Subcutaneous abdominal adipose tissue (tissue), 5 donors: ENCODE data around the gene HSPE1.

ENCODE experiments used
- H3K27ac ChIP-seq: one replicate; pipeline ENCODE4 v1.7.0; 2013; ENCODE audit warnings: low read depth, mild to moderate bottlenecking, inconsistent platforms, low read length, moderate library complexity
- H3K27me3 ChIP-seq, 5 donors: one replicate each; pipeline ENCODE4 v1.7.0; 2013; ENCODE audit warnings: low read length in 5 of 5, inconsistent platforms in 1 of 5; ENCODE audit not compliant: control insufficient read depth in 5 of 5, insufficient read depth in 4 of 5
- H3K36me3 ChIP-seq, 5 donors: one replicate each; pipeline ENCODE4 v1.7.0; 2013; ENCODE audit warnings: low read length in 5 of 5; ENCODE audit not compliant: control insufficient read depth in 5 of 5, insufficient read depth in 5 of 5
- H3K4me1 ChIP-seq, 5 donors: one replicate each; pipeline ENCODE4 v1.7.0; 2013; ENCODE audit warnings: low read length in 5 of 5, mild to moderate bottlenecking in 3 of 5, moderate library complexity in 1 of 5; ENCODE audit not compliant: control insufficient read depth in 5 of 5, insufficient read depth in 5 of 5
- H3K4me3 ChIP-seq, 5 donors: one replicate each; pipeline ENCODE4 v1.7.0; 2013; ENCODE audit warnings: low read length in 5 of 5, low read depth in 1 of 5
- H3K9ac ChIP-seq, 5 donors: one replicate each; pipeline ENCODE4 v1.7.0; 2013; ENCODE audit warnings: low read length in 5 of 5, mild to moderate bottlenecking in 4 of 5, moderate library complexity in 3 of 5
- H3K9me3 ChIP-seq, 5 donors: one replicate each; pipeline ENCODE4 v1.7.0; 2013; ENCODE audit warnings: low read length in 5 of 5; ENCODE audit not compliant: control insufficient read depth in 5 of 5
- donor health status: healthy.
- donor health status: healthy.
- donor health status: healthy.
- donor health status: healthy.
- donor health status: healthy.

The HSPE1 gene

DNA sequence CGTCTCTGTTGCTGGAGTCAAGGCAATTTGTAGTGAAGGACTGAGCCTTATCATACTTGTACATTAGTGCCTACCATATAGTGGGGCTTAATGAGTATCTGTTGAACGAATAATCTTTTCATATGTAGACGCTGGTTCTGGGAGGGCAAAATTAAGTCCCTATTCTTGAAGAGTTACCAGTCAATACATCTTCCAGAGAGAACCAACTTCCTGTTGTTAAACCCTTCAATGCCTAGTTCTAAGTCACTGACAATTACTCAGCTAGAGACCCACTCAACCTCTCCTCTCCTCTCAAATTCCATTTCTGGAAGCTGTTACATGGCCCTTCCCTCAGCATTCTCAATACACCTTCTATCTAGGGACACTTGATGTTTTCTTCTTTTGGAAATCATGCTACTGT is 14.6 kb downstream of the HSPE1 start:
- Histone ChIP-seq H3K9me3 (no peaks in the 10 kb centered on the region), H3K4me3 (peak overlapping the region in 4 of 5 donors; percentile 82 to 95 (median 86)), H3K4me1 (peaks cover 0 to 27% (median 20%) of the 10 kb centered on the region in 5 donors), H3K9ac (peak overlapping the region in 4 of 5 donors; percentile 86 to 100 (median 98)), H3K36me3 (no peaks in the 10 kb centered on the region), H3K27me3 (no peaks in the 10 kb centered on the region), H3K27ac (peak overlapping the region; percentile 84)

DNA sequence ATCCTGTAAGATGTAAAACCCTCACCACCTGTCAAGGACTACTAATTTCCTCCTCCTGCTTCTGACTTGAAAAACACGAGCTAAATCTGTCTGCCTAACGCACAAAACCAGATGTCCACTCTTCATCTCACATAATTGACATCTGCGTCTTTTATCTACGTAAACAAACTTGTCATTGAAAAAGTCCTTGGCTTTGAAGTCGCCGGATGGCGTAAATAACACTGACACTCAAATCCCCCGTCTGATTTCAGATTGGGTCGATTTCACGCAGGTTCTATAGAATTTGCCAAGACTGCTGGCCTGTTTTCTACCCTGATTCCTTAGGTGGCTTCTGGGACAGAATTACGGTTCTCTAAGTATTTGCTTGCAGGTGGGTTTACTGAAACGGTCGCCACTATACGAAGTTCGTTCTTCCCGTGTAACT is 15.1 kb downstream of the HSPE1 start:
- Histone ChIP-seq H3K9me3 (no peaks in the 10 kb centered on the region), H3K36me3 (no peaks in the 10 kb centered on the region), H3K4me1 (peaks cover 0 to 27% (median 20%) of the 10 kb centered on the region in 5 donors), H3K9ac (peak overlapping the region; percentile 70 to 100 (median 97)), H3K27me3 (no peaks in the 10 kb centered on the region), H3K4me3 (peak overlapping the region; percentile 82 to 97 (median 90)), H3K27ac (peak overlapping the region; percentile 84)

DNA sequence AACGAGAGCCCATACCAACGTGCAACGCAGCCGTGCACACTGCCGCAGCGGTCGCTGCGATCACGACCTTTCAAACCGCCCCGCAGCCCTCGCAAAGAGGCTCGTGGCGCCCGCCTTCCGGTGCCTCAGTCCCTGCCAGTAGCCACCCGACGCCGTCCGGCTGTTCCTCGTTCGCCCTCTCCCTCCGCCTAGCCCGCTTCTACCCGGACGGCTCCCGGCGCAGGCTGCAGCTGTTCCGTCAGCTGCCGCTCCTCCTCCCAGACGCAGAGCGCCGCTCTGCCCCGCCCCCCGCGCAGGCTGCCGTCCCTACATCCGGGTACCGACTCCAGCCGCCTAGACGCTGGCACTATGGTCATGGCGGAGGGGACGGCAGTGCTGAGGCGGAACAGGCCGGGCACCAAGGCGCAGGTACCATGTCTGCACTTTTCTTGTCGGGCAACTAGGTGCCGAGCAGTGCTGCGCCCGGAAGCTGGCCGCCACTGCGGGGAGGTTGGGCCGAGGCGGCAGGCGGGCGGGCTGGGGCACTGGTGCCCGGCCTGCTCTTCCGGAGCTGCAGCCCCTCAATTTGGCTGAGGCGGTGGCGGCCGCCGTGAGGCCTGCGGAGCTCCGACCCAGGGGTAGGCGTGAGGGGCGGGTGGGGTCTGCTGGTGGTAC is 15.7 kb downstream of the HSPE1 start, which contains the start of gene MOB4:
MOB4 (plus strand) TSS at position 328 of the 654 bp plus-strand sequence; CDS start at position 349, 21 bp downstream.
- Histone ChIP-seq H3K9me3 (no peaks in the 10 kb centered on the region), H3K9ac (peak within 1 kb of the TSS; percentile 96 to 100 (median 97)), H3K4me1 (peaks cover 0 to 27% (median 20%) of the 10 kb centered on the region in 5 donors), H3K36me3 (no peaks in the 10 kb centered on the region), H3K4me3 (peak within 1 kb of the TSS; percentile 82 to 97 (median 95)), H3K27me3 (no peaks in the 10 kb centered on the region), H3K27ac (peak within 1 kb of the TSS; percentile 84)

DNA sequence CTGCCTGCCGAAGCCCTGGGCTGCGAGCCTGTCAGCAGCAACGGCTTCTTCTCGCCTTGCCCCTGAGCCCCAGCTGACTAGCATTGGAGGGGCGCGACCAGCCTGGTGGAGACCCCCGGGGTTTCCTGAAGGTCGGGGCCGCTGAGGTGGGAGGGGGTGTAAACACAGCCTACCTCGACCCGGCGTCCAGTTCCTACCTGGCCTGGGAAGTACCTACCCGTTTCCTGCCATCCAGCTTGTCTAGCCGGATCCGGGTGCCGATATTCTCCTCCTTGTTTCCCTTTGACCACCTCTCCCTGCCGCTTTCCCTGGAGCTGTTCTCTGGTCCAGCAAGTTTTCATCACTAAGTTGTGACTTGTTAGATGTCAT is 16.2 kb downstream of the HSPE1 start:
- Histone ChIP-seq H3K4me3 (peak overlapping the region; percentile 82 to 97 (median 95)), H3K27ac (peak overlapping the region; percentile 84), H3K36me3 (no peaks in the 10 kb centered on the region), H3K9ac (peak overlapping the region; percentile 96 to 100 (median 97)), H3K27me3 (no peaks in the 10 kb centered on the region), H3K9me3 (no peaks in the 10 kb centered on the region), H3K4me1 (peaks cover 0 to 27% (median 20%) of the 10 kb centered on the region in 5 donors)

GRCh38 chr2:197517150-197517549 is 17.0 kb downstream of the HSPE1 start:
- peak overlapping the region; percentile 84 for H3K27ac ChIP-seq

DNA sequence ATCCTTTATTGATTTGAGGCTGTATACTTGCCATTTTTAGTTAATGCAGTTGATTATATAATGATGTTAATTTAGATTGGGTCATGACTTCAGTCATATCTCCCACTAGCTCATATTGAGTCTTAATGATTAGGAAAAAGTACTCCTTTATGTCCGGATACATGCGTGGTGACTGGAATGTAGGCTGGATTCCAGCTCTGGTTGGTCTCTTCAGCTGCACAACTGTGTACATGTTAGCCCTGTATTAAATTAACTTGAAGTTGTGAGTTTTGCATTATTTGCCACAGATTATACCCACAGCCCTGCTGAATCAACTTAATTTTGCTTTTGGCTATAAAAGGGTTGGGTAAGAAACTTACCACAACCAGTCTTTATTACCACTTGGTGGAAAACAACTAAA is 38.2 kb downstream of the HSPE1 start:
- H3K27ac ChIP-seq = no peak overlapping the region
- H3K9me3 ChIP-seq = no peaks in the 10 kb centered on the region
- H3K4me3 ChIP-seq = peak overlapping the region in 1 of 5 donors; percentile 13
- peaks cover 28 to 54% (median 33%) of the 10 kb centered on the region in 5 donors for H3K36me3 ChIP-seq
- peaks cover 0 to 9% (median 5%) of the 10 kb centered on the region in 5 donors for H3K4me1 ChIP-seq
- no peaks in the 10 kb centered on the region for H3K27me3 ChIP-seq
- H3K9ac ChIP-seq = no peak overlapping the region

More at GRCh38 chr2:197517150-197517549, 17.0 kb downstream of the HSPE1 start:
- H3K9me3 ChIP-seq = no peaks in the 10 kb centered on the region
- no peaks in the 10 kb centered on the region for H3K27me3 ChIP-seq
- peak overlapping the region; percentile 82 to 97 (median 95) for H3K4me3 ChIP-seq
- peaks cover 0 to 27% (median 20%) of the 10 kb centered on the region in 5 donors for H3K4me1 ChIP-seq
- H3K9ac ChIP-seq = peak overlapping the region in 4 of 5 donors; percentile 96 to 100 (median 98)
- H3K36me3 ChIP-seq = no peaks in the 10 kb centered on the region

- Histone ChIP-seq H3K9me3 (no peaks in the 10 kb centered on the region), H3K9ac (no peak overlapping the region), H3K36me3 (peaks cover 33 to 65% (median 42%) of the 10 kb centered on the region in 5 donors)
Observed at GRCh38 chr2:197539734-197540133, 39.6 kb downstream of the HSPE1 start.

GRCh38 chr2:197543206-197543605 is 43.0 kb downstream of the HSPE1 start:
- Histone ChIP-seq H3K36me3 (peaks cover 27 to 55% (median 38%) of the 10 kb centered on the region in 5 donors), H3K4me1 (peaks cover 0 to 13% (median 5%) of the 10 kb centered on the region in 5 donors)

More at GRCh38 chr2:197539734-197540133, 39.6 kb downstream of the HSPE1 start:
- H3K27me3 ChIP-seq = no peaks in the 10 kb centered on the region
- no peak overlapping the region for H3K4me3 ChIP-seq
- no peak overlapping the region for H3K27ac ChIP-seq
- peaks cover 0 to 9% (median 5%) of the 10 kb centered on the region in 5 donors for H3K4me1 ChIP-seq

GRCh38 chr2:197547163-197547900 is 47.2 kb downstream of the HSPE1 start:
- Histone ChIP-seq H3K9ac (no peak overlapping the region), H3K4me1 (peaks cover 0 to 4% (median 0%) of the 10 kb centered on the region in 5 donors), H3K27ac (no peak overlapping the region), H3K9me3 (no peaks in the 10 kb centered on the region), H3K4me3 (no peak overlapping the region), H3K36me3 (peaks cover 31 to 56% (median 38%) of the 10 kb centered on the region in 5 donors), H3K27me3 (no peaks in the 10 kb centered on the region)

More at GRCh38 chr2:197543206-197543605, 43.0 kb downstream of the HSPE1 start:
- H3K9ac ChIP-seq = no peak overlapping the region
- H3K9me3 ChIP-seq = no peaks in the 10 kb centered on the region
- no peak overlapping the region for H3K4me3 ChIP-seq
- no peak overlapping the region for H3K27ac ChIP-seq
- no peaks in the 10 kb centered on the region for H3K27me3 ChIP-seq

GRCh38 chr2:197548582-197548981 is 48.4 kb downstream of the HSPE1 start:
- Histone ChIP-seq H3K4me1 (peaks cover 0 to 4% (median 0%) of the 10 kb centered on the region in 5 donors), H3K27me3 (no peaks in the 10 kb centered on the region), H3K9ac (no peak overlapping the region), H3K27ac (no peak overlapping the region), H3K36me3 (peaks cover 21 to 51% (median 34%) of the 10 kb centered on the region in 5 donors), H3K4me3 (no peak overlapping the region), H3K9me3 (no peaks in the 10 kb centered on the region)
